Measurements from ENCODE around the gene LYRM2.
A peak's percentile ranks its signal among the peaks of the same experiment; 100 is the strongest.

DNA sequence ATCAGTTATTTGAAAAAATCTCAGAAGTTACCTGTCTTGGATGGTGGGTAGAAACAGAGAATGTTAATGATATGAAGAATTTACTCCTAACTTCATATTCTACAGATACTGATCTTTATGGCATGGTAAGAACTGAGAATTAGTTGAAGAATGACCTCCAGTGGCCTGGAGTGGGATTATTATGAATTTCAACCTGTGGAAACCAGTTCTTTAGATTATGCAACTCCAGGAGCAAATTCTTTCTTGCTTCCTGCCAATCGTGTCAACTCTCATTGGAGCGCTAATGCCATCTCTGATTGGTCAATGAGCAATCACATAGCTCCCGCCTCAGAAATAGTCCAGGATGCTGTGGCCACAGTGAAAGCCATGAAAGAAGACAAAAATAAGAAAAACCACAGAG is 40.6 kb downstream of the LYRM2 start:
- TF ChIP-seq CTCF (IDR thresholded peaks at IDR 0.05), result peak in 1 of 3 donors; percentile 7
- no peak for TF ChIP-seq POLR2A (IDR thresholded peaks at IDR 0.05)

Data from ovary (tissue), 3 donors.